Endothelial cell of umbilical vein (primary cell): ENCODE data around the gene RFLNA.

Source experiments
- MYC ChIP-seq: IDR thresholded peaks from one replicate; pipeline ENCODE4 v1.6.1; 2011; ENCODE audit warnings: mild to moderate bottlenecking, low read depth, low read length
- POLR2AphosphoS5 ChIP-seq: IDR thresholded peaks from 2 replicates; pipeline ENCODE4 v1.6.1; 2012; ENCODE audit warnings: low read depth, mild to moderate bottlenecking, control low read depth, low read length, moderate library complexity; ENCODE audit not compliant: insufficient read depth
- TF ChIP-seq, protein P1 (sequence below), 2 donors: IDR thresholded peaks; 1 replicate in 1 of 2; 2 replicates in 1 of 2; pipeline ENCODE4 v1.5.1; 2011; ENCODE audit warnings: low read length in 2 of 2, mild to moderate bottlenecking in 2 of 2, moderate library complexity in 2 of 2, control low read depth in 1 of 2, inconsistent platforms in 1 of 2, low read depth in 1 of 2; ENCODE audit not compliant: insufficient read depth in 1 of 2; ENCODE audit errors: extremely low read depth in 1 of 2

DNA sequence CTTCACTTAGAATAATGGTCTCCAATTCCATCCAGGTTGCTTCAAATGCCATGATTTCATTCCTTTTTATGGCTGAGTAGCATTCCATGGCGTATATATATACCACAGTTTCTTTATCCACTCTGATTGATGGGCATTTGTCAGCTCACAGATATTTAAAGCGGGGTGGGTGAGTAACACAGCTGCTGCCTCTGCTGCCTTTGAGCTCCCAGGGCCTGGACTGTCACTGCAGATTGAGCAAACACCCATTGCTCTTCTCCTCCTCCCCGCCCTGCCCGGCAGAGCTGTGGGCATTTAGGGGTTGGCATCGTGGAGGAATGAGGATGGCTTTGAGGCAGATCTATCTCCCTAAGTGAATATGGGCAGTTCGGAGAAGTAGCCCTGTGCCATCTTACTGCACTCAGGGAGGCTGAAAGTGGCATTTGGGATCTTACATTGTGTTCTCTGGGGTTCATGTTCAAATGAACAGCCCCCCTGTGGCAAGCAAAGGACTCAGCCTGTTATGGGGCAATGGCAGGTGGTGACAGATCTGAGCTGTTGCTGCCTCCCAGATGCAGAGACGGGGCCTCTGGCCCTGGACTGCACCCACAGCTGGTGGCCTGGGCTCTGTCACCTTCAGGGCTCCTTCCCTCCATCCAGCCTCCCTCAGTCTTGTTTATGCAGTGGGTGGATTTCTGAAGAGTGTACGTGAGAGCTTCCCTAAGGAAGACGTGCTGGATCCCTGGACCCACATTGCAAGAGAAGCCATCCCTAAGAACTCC, 4.9 kb downstream of the RFLNA start:
- TF ChIP-seq POLR2AphosphoS5: no peak
- TF ChIP-seq MYC: no peak
- TF ChIP-seq, protein P1, sequence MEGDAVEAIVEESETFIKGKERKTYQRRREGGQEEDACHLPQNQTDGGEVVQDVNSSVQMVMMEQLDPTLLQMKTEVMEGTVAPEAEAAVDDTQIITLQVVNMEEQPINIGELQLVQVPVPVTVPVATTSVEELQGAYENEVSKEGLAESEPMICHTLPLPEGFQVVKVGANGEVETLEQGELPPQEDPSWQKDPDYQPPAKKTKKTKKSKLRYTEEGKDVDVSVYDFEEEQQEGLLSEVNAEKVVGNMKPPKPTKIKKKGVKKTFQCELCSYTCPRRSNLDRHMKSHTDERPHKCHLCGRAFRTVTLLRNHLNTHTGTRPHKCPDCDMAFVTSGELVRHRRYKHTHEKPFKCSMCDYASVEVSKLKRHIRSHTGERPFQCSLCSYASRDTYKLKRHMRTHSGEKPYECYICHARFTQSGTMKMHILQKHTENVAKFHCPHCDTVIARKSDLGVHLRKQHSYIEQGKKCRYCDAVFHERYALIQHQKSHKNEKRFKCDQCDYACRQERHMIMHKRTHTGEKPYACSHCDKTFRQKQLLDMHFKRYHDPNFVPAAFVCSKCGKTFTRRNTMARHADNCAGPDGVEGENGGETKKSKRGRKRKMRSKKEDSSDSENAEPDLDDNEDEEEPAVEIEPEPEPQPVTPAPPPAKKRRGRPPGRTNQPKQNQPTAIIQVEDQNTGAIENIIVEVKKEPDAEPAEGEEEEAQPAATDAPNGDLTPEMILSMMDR (IDR thresholded peaks at IDR 0.05; ENCODE audit: extremely low read depth in 1 of 2, insufficient read depth in 1 of 2, low read depth in 1 of 2, low read length in 2 of 2): no peak
